ENCODE data around the gene LYPD3.
"Not testable (repeated sequence)": the region's sequence is repeated elsewhere in the genome, so short reads cannot be mapped to it uniquely, and the experiment has no call there.

Gene LYPD3

DNA sequence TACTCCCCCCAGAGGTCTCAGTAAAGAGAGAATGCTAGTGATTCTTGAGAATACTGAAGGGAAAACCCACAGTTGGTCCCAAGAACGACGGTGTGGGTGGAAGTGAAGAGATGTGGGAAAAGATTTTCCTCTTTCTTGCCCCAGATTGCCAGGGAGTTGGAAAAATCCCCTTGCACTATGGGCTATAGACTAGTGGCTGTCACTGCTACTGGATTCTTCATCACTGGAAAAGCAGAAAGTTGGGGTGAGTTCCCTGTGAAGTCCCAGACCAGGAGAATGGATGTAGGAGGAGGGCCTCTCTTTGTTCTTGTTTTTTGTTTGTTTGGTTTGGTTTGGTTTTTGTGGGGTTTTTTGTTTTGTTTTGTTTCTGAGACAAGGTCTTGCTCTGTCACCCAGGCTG, 11.4 kb downstream of the LYPD3 start:
- Histone ChIP-seq H3K4me3 (ENCODE audit: insufficient read depth, low read depth, low read length, poor library complexity, severe bottlenecking) (no peak overlapping the region), H3K4me1 (ENCODE audit: control insufficient read depth, insufficient read depth, low read length, poor library complexity, severe bottlenecking) (no peaks in the 10 kb centered on the region), H3K27me3 (replicated peaks; ENCODE audit: control insufficient read depth, insufficient read depth, low read length, poor library complexity, severe bottlenecking) (no peaks in the 10 kb centered on the region), H3K36me3 (ENCODE audit: control insufficient read depth, insufficient read depth, low read length) (no peaks in the 10 kb centered on the region), H3K9me3 (ENCODE audit: control insufficient read depth, low read length) (no peaks in the 10 kb centered on the region), H3K27ac (ENCODE audit: insufficient read depth, low read length, poor library complexity, severe bottlenecking) (no peak overlapping the region)
- DNase-seq, result no peak

DNA sequence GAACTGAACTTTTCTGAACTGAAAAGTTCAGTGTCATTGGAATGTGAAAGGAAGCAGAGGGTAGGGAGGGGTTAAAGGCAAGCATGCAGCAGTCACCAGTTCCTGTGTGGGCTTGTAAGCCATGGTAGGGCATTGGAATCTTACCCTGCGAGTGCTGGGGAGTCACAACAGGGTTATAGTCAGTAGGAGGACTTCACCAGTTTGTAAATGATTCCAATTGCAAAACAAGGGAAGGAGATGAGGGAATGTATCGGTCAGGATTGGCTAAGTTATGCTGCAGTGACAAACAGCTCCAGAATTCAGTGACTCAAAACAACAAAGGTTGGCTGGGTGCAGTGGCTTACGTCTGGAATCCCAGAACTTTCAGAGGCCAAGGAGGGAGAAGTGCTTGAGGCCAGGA, 12.8 kb downstream of the LYPD3 start:
- H3K36me3 ChIP-seq (ENCODE audit: control insufficient read depth, insufficient read depth, low read length), result no peaks in the 10 kb centered on the region

DNA sequence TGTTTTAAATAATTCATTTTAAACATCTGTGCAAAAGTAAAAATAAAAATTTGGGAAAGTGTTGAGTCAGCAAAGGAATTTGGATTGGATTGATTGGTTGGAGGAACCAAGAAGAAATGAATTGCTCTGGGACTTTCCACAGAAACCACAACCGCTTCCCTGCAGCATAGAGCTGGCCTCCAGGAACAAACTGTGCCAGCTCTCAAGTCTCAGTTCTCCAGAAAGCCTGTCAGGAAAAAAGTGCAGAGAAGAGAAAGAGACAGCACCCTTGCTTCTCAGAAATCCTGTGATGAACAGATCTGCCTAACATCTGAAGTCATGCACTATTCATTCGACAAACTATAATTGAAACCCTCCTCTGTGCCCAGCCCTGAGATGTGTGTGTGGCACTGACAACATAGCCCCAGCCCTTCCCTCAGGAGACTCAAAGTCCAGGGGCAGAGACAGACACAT, 14.8 kb downstream of the LYPD3 start:
- H3K27ac ChIP-seq (ENCODE audit: insufficient read depth, low read length, poor library complexity, severe bottlenecking), result no peak overlapping the region
- H3K27me3 ChIP-seq (replicated peaks; ENCODE audit: control insufficient read depth, insufficient read depth, low read length, poor library complexity, severe bottlenecking), result no peaks in the 10 kb centered on the region
- peaks cover 8% of the 10 kb centered on the region for H3K4me1 ChIP-seq (ENCODE audit: control insufficient read depth, insufficient read depth, low read length, poor library complexity, severe bottlenecking)
- no peaks in the 10 kb centered on the region for H3K9me3 ChIP-seq (ENCODE audit: control insufficient read depth, low read length)
- no peak overlapping the region for H3K4me3 ChIP-seq (ENCODE audit: insufficient read depth, low read depth, low read length, poor library complexity, severe bottlenecking)
- DNase-seq, result no peak
- H3K36me3 ChIP-seq (ENCODE audit: control insufficient read depth, insufficient read depth, low read length), result no peaks in the 10 kb centered on the region

More for the DNA sequence above, 12.8 kb downstream of the LYPD3 start:
- H3K9me3 ChIP-seq (ENCODE audit: control insufficient read depth, low read length), result no peaks in the 10 kb centered on the region
- H3K27ac ChIP-seq (ENCODE audit: insufficient read depth, low read length, poor library complexity, severe bottlenecking), result no peak overlapping the region
- no peak overlapping the region for H3K4me3 ChIP-seq (ENCODE audit: insufficient read depth, low read depth, low read length, poor library complexity, severe bottlenecking)
- no peak for DNase-seq
- H3K4me1 ChIP-seq (ENCODE audit: control insufficient read depth, insufficient read depth, low read length, poor library complexity, severe bottlenecking), result no peaks in the 10 kb centered on the region
- no peaks in the 10 kb centered on the region for H3K27me3 ChIP-seq (replicated peaks; ENCODE audit: control insufficient read depth, insufficient read depth, low read length, poor library complexity, severe bottlenecking)

DNA sequence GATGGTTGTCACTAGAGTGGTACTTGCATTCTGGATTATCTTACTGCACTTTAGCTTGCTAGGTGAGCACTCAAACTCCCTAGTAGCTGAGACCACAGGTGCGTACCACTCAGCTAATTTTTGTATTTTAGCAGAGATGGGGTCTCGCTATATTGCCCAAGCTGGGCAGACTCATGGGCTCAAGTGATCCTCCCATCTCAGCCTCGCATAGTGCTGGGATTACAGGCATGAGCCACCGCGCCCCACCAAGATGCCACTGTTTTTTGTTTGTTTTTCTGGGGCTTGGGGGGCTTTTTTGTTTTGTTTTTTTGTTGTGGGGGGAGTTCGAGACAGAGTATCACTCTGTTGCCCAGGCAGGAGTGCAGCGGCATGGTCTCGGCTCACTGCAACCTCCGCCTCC, 17.8 kb downstream of the LYPD3 start:
- Histone ChIP-seq H3K36me3 (ENCODE audit: control insufficient read depth, insufficient read depth, low read length) (no peaks in the 10 kb centered on the region), H3K27me3 (replicated peaks; ENCODE audit: control insufficient read depth, insufficient read depth, low read length, poor library complexity, severe bottlenecking) (no peaks in the 10 kb centered on the region), H3K9me3 (ENCODE audit: control insufficient read depth, low read length) (no peaks in the 10 kb centered on the region), H3K27ac (ENCODE audit: insufficient read depth, low read length, poor library complexity, severe bottlenecking) (no peak overlapping the region), H3K4me1 (ENCODE audit: control insufficient read depth, insufficient read depth, low read length, poor library complexity, severe bottlenecking) (peaks cover 8% of the 10 kb centered on the region), H3K4me3 (ENCODE audit: insufficient read depth, low read depth, low read length, poor library complexity, severe bottlenecking) (no peak overlapping the region)
- DNase-seq, result no peak

DNA sequence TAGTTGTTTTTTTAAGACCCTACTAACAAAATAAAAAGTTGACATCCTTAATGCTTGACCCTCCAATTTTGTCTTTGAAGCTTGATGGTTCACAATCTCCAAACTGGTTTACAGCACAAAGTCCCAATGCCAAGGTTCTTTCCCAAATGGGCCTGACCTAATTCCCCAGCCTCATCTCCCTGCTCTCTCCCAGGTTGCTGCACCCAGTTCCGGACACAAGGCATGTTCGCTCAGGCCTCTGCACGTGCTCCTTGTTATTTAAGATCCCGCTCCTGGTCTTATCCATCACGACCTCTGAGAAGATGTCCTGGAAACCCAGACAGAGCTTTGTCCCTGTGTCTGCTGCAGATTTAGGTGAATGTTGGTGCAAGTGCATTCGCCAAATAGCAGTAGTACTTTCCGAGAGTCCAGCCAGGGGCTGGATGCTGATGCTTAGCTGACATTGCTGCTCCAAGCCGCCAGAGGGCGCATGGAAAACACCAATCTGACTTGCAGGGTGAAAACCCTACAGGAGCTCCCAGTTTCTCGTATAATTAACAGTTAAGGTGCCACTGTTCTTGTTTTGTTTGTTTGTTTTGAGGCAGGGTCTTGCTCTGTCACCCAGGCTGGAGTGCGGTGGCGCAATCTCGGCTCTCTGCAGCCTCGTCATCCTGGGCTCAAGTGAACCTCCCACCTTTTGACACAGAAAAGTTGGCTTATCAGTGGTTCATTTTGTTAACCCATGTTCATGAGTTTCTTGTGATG, 18.5 kb downstream of the LYPD3 start:
- Histone ChIP-seq H3K36me3 (ENCODE audit: control insufficient read depth, insufficient read depth, low read length) (no peaks in the 10 kb centered on the region), H3K4me1 (ENCODE audit: control insufficient read depth, insufficient read depth, low read length, poor library complexity, severe bottlenecking) (peaks cover 8% of the 10 kb centered on the region), H3K27me3 (replicated peaks; ENCODE audit: control insufficient read depth, insufficient read depth, low read length, poor library complexity, severe bottlenecking) (no peaks in the 10 kb centered on the region), H3K4me3 (ENCODE audit: insufficient read depth, low read depth, low read length, poor library complexity, severe bottlenecking) (no peak overlapping the region), H3K27ac (ENCODE audit: insufficient read depth, low read length, poor library complexity, severe bottlenecking) (no peak overlapping the region), H3K9me3 (ENCODE audit: control insufficient read depth, low read length) (no peaks in the 10 kb centered on the region)
- DNase-seq, result peak; percentile 52 to 74 (median 69)

DNA sequence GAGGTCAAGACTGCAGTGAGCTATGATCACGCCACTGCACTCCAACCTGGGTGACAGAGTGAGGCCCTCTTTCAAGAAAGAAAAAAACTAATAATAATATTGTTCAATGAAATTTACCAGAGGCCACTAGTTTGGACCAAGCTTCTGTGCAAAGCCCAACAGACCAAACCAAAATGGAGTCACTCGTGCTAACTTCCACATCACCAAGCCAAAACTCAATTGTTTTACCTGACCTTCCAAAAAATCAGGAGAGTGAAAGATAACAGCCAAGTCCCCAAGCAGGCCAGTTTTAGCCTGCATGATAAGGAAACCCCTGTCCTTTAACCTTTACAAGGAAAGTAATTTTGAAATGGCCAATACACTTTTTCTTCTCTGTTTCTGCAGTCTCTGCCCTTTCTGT, 20.0 kb downstream of the LYPD3 start:
- Histone ChIP-seq H3K27ac (ENCODE audit: insufficient read depth, low read length, poor library complexity, severe bottlenecking) (no peak overlapping the region), H3K36me3 (ENCODE audit: control insufficient read depth, insufficient read depth, low read length) (no peaks in the 10 kb centered on the region), H3K4me1 (ENCODE audit: control insufficient read depth, insufficient read depth, low read length, poor library complexity, severe bottlenecking) (peaks cover 8% of the 10 kb centered on the region), H3K9me3 (ENCODE audit: control insufficient read depth, low read length) (no peaks in the 10 kb centered on the region), H3K27me3 (replicated peaks; ENCODE audit: control insufficient read depth, insufficient read depth, low read length, poor library complexity, severe bottlenecking) (no peaks in the 10 kb centered on the region), H3K4me3 (ENCODE audit: insufficient read depth, low read depth, low read length, poor library complexity, severe bottlenecking) (no peak overlapping the region)
- no peak for DNase-seq

DNA sequence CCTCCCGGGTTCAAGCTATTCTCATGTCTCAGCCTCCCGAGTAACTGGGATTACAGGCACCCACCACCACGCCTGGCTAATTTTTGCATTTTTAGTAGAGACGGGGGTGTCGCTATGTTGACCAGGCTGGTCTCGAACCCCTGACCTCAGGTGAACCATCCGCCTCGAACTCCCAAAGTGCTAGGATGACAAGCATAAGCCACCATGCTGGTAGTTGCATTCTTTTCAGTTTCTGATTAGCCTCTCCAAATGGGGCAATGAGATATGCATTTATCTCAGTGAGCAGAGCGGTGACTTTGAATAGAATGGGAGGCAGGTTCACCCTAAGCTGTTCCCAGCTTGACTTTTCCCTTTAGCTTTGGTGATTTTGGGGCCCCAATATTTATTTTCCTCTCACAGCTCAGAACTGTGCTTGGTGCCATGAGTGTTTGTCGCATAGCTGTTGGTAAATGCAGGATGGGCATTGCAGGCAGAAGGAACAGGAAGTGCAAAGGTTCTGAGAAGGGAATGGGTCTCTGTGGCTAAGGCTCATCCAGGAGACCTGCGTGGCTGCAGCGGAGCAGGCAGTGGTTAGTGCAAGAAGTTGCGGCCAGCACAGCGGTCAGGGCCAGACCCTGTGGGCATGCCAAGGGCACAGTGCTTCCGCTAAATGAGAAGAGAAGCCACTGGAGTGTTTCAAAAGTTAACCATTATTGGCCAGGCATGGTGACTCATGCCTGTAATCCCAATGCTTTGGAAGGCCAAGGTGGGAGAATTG, 20.7 kb downstream of the LYPD3 start:
- Histone ChIP-seq H3K9me3 (ENCODE audit: control insufficient read depth, low read length) (no peaks in the 10 kb centered on the region), H3K4me3 (ENCODE audit: insufficient read depth, low read depth, low read length, poor library complexity, severe bottlenecking) (no peak overlapping the region), H3K36me3 (ENCODE audit: control insufficient read depth, insufficient read depth, low read length) (no peaks in the 10 kb centered on the region), H3K27ac (ENCODE audit: insufficient read depth, low read length, poor library complexity, severe bottlenecking) (no peak overlapping the region), H3K4me1 (ENCODE audit: control insufficient read depth, insufficient read depth, low read length, poor library complexity, severe bottlenecking) (peaks cover 11% of the 10 kb centered on the region), H3K27me3 (replicated peaks; ENCODE audit: control insufficient read depth, insufficient read depth, low read length, poor library complexity, severe bottlenecking) (no peaks in the 10 kb centered on the region)
- no peak for DNase-seq

DNA sequence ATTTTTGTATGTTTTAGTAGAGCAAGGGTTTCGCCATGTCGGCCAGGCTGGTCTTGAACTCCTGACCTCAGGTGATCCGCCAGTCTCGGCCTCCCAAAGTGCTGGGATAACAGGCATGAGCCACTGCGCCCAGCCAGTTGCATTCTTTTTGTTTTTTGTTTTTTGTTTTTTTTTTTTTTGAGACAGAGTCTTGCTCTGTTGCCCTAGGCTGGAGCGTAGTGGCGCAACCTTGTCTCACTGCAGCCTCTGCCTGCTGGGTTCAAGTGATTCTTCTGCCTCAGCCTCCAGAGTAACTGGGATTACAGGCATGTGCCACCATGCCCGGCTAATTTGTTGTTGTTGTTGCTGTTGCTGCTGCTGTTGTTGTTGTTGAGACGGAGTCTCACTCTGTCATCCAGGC, 21.3 kb downstream of the LYPD3 start:
- not testable (repeated sequence) for H3K36me3 ChIP-seq (ENCODE audit: control insufficient read depth, insufficient read depth, low read length); H3K4me3 ChIP-seq (ENCODE audit: insufficient read depth, low read depth, low read length, poor library complexity, severe bottlenecking); H3K27me3 ChIP-seq (replicated peaks; ENCODE audit: control insufficient read depth, insufficient read depth, low read length, poor library complexity, severe bottlenecking); H3K9me3 ChIP-seq (ENCODE audit: control insufficient read depth, low read length); H3K27ac ChIP-seq (ENCODE audit: insufficient read depth, low read length, poor library complexity, severe bottlenecking); DNase-seq
- H3K4me1 ChIP-seq (ENCODE audit: control insufficient read depth, insufficient read depth, low read length, poor library complexity, severe bottlenecking), result peaks cover 16% of the 10 kb centered on the region

DNA sequence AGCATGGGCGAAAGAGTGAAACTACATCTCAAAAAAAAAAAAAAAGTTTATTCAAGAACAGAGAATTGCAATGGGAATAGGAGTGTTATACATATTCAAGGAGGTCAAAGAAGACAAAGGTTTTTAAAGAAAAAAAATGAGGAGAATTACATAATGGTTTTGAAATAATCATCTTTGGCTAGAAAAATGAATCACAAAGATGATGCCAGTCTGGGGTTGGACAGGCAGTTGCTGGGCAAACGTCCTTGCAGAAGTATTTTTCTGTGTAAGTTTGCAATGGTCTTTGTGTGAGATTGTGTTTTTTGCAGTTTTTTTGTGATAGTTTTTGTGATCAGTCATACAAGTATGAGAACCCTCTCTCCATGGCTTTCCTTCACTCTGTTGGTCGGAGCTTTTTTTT, 23.7 kb downstream of the LYPD3 start:
- Histone ChIP-seq H3K27ac (ENCODE audit: insufficient read depth, low read length, poor library complexity, severe bottlenecking) (no peak overlapping the region), H3K27me3 (replicated peaks; ENCODE audit: control insufficient read depth, insufficient read depth, low read length, poor library complexity, severe bottlenecking) (no peaks in the 10 kb centered on the region), H3K9me3 (ENCODE audit: control insufficient read depth, low read length) (no peaks in the 10 kb centered on the region), H3K36me3 (ENCODE audit: control insufficient read depth, insufficient read depth, low read length) (no peaks in the 10 kb centered on the region), H3K4me1 (ENCODE audit: control insufficient read depth, insufficient read depth, low read length, poor library complexity, severe bottlenecking) (peaks cover 28% of the 10 kb centered on the region), H3K4me3 (ENCODE audit: insufficient read depth, low read depth, low read length, poor library complexity, severe bottlenecking) (no peak overlapping the region)
- DNase-seq, result no peak

DNA sequence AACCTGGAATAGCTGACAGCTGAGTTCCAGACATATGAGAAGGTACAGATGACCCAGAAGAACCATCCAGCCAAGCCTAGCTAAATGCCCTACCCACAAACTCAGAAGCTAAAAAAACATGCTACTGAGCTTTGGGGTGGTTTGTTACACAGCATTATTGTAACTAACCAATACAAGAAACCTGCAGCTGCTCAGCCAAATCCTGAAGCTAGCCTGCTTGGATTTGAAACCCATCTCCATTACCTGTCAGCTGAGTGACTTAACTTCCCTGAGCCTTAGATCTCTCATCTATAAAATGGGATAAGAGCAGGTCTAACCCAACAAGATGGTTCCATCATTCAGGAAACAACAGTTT, 25.7 kb downstream of the LYPD3 start:
- Histone ChIP-seq H3K27me3 (replicated peaks; ENCODE audit: control insufficient read depth, insufficient read depth, low read length, poor library complexity, severe bottlenecking) (no peaks in the 10 kb centered on the region), H3K36me3 (ENCODE audit: control insufficient read depth, insufficient read depth, low read length) (no peaks in the 10 kb centered on the region), H3K4me1 (ENCODE audit: control insufficient read depth, insufficient read depth, low read length, poor library complexity, severe bottlenecking) (peaks cover 28% of the 10 kb centered on the region), H3K27ac (ENCODE audit: insufficient read depth, low read length, poor library complexity, severe bottlenecking) (peak overlapping the region; percentile 52), H3K9me3 (ENCODE audit: control insufficient read depth, low read length) (no peaks in the 10 kb centered on the region), H3K4me3 (ENCODE audit: insufficient read depth, low read depth, low read length, poor library complexity, severe bottlenecking) (no peak overlapping the region)
- DNase-seq, result no peak
